DND-41 (cell line): ENCODE data around the gene PRKG2.

ENCODE experiments used
- CTCF ChIP-seq: IDR thresholded peaks from 2 replicates; pipeline ENCODE4 v1.5.1; 2012; ENCODE audit warnings: borderline replicate concordance, low read length, moderate library complexity, mild to moderate bottlenecking; ENCODE audit not compliant: poor library complexity, severe bottlenecking; ENCODE audit errors: extremely low read depth
- EZH2 ChIP-seq: IDR thresholded peaks from 3 replicates; pipeline ENCODE4 v1.6.1; 2012; ENCODE audit warnings: borderline replicate concordance, low read depth, mild to moderate bottlenecking, moderate library complexity, low read length, inconsistent platforms; ENCODE audit not compliant: severe bottlenecking

DNA sequence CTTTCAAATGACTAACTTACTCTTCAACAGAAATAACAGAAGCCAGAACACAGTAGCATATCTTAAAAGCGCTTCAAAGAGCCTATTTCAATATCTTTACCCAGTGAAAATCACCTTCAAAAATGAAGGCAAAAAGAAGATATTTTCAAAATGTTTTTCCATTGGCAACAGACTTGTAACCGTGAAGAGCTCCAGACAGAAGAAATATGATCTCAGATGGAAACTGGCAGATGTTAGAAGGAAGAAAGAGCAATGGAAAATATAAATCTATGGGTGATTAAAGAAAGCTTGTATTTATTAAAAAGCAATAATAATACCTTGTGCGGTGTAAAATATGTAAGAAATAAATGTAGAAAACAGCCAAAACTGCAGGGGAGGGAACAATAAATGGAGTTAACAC lies 35.7 kb downstream of the PRKG2 start:
- no peak for TF ChIP-seq CTCF
- TF ChIP-seq EZH2, result no peak
